ENCODE measurements around the gene FRMD4A.
"Not testable (repeated sequence)": the region's sequence is repeated elsewhere in the genome, so short reads cannot be mapped to it uniquely, and the experiment has no call there.

FRMD4A gene

GRCh38 chr10:14042051-14042450, 288.7 kb downstream of the FRMD4A start:
- DNase-seq = not testable (repeated sequence)

DNA sequence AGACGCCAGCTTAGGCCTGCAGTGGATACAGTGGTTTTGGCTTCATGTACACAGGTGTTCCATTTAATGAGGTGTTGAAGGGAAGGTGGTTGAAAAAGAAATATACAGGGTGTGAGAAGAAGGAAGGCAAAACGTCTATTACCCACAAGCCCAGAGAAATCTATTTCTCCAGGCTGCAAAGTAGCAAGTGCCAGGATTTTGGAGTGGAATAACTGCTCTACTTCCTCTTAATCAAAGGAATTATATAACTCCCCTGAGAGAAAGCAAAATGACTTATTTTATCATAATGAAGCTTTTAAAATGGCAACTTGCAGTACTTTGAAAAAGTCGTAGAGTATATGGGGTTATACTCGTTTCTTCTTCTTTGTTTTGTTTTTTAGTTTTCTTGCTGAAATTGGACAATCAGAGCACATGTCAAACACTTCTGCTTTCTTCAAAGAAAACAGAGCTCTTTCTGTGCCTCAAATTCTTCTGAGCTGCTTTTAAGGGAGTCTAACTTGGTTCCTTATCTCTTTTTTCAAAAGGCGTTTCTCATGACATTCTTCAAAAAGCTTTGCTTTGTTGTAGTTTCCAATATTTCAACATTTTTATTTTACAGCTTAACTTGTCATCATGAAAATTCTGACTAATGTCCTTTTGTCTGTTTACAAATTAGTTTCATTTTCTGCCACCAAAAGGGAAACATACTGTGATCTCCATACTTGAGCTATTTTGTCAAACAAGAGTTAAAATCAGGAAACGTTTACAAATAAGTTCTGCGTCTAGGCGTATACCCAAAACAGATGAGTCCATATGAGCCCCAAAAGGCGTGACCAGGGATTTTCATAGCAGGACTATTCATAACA, 289.7 kb downstream of the FRMD4A start:
- no peak for DNase-seq

DNA sequence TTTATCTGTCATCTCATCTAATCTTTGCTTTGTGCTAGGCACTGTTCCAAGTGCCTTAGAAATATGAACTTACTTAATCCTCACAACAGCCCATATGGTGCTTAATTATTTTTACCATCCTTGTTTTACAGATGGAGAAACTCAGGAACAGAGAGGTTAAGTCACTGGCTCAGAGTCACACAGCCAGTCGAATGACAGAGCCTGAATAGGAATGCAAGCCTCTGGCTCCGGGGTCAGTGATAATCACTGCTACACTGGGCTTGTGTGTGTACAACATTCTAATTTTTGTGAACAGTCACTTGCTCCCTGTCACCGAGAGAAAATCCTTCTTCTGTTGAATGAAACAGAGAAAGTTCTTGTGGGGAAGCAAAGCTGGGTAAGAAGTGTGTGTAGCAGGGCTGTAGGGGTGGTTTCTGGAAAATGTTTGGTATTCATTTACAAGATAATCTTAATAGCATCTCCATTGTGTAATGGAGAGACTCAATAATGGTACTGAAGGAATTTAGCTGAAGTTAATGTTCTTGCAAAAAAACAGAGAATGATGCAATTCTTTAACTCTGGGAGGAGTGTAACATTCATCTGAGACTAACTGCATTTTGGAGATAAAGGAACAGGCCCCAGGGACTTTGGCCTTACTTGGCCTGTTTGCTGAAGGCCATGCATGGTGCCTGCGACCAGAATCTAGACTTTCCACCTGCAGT, 290.6 kb downstream of the FRMD4A start:
- no peak for DNase-seq

GRCh38 chr10:14036233-14036632, 294.5 kb downstream of the FRMD4A start:
- DNase-seq = no peak

DNA sequence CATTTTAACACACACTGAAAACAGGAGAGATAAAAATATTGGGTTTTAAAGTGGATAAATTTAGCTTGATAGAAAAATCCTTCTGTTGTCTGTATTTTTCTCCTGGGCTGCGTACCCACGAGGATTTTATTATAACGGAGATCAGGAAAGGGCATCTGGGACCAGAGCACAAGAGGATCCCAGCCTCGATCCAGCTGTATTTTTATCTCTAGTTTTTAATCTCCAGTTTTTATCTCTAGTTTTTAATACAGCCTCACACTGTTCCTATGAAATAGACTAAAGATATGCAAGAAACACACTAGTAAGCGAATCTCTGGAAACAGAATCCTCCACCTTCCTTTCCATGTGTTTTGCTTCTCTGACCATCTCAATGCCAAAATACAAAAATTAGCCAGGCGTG, 295.2 kb downstream of the FRMD4A start:
- DNase-seq = no peak

DNA sequence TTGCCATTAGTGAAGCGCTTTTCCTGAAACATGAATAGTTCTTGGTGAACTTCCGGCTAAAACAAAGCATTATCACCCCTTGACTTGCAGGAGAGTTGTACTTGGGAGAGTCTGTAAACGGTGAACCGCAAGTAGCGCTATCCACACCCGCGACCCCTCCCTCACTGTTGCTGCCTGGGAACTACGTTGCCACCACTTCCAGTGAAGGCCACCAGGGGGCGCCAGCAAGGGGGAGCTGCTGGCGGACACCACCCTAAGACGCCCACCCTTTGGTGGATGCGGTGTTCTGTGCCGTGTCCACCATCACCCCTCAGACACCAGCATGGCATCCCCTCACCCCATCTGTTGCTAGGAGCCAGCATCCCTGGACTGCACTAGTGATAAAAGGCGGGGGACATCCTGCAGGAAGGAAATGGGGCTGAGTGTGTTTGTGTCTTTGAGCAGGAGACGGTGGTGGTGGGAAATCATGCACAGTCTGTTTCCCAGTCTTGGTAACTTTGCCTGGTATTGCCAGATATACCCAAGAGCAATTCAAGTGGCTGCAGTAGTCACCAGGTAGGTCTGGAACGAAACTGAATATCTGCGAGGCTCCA, 298.2 kb downstream of the FRMD4A start:
- peak; percentile 21 to 46 for DNase-seq

DNA sequence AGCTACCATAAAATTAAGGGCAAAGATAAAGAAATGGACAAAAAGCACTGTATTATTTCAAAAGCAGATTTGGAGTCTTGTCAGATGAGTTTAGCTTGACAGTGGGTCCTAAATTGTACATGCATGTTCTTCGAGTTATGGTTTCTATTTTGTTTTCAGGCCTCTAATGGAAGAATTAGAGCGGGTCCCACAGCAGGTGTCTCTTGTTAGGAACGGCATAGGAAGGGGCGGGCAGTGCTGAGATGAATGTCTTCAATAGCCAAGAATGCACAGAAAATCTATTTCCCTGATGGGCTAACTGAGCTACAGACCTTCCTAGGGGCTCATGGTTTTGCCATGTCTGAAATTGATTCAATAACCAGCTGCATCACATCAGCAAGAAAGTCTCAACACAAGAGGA, 304.4 kb downstream of the FRMD4A start:
- DNase-seq = no peak

- DNase-seq = no peak
Measured at GRCh38 chr10:14025283-14026189, 305.2 kb downstream of the FRMD4A start.

GRCh38 chr10:14024329-14025202, 306.2 kb downstream of the FRMD4A start:
- DNase-seq = no peak

GRCh38 chr10:14023673-14024328, 306.9 kb downstream of the FRMD4A start:
- no peak for DNase-seq

DNA sequence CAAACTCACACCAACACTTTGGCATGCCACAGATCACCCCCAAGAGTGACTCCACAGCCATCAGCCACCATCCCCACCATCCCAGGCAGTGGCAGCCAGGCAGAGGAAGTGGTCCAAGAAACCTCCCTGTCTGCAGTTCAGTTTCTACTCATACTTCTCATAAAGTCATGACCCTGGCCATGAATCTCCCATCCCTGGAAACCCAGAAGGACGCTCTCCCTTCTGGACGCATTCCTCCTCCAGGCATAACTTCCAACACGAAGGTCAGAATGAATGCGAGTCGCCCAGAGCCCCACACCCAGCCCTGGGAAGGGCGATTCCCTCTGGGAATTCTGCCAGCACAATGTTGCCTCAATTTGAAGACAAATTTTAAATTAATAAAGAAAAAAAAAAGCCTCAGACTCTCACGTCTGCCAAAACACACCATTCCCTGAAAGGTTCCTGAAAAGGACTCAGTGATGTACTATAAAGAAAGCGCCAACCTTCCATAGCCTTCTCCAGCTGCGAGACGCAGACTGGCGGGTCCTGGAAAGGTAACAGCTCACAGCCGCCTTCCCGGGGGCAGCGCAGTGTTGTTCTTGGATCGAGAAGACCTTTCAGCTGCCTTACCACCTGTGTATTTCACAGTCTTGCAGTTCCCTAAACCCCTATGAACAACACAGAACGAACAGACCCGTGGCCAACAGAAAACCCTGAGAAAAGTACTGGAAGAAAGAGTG, 307.6 kb downstream of the FRMD4A start:
- no peak for DNase-seq

DNA sequence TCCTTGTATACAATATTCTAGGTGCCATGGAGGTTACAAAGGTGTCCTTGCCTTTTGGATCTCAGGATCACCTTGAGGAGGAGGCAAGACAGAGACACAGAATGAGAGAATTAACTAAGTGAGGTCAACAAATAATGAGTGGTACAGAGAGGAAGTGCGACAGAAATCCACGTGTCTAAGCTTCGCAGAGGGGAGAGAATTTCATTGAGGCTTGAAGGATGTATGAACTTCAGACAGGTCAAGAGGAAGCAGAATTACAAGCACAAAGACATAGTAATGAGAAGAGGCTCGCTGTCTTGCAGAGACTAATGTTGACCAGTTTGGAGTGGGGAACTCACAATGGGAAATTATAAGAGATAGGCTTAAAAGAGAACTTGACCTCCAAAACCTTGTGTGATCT, 308.7 kb downstream of the FRMD4A start:
- no peak for DNase-seq

GRCh38 chr10:14020037-14020664, 310.6 kb downstream of the FRMD4A start:
- no peak for DNase-seq

DNA sequence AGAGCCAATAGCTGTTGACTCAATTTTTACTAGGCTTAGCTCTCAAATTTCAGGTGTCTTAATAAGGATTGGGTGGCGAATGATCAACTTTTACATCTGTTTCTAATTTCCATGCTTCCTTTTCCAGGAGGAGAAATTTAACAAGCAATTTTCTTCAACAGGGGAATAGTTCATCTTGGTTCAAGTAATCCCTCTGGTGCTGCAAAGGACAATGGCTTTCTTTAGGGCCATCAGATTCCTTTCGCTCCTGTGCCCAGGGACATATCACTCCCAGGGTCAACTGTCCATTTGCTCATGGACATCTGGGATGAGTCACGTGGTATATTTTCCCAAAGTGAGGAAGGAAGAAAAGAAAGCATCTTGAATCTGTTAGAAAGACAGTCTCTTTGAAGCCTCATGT, 313.3 kb downstream of the FRMD4A start:
- no peak for DNase-seq

- no peak for DNase-seq
Measured at GRCh38 chr10:14016931-14017333, 313.8 kb downstream of the FRMD4A start.

GRCh38 chr10:14016011-14016536, 314.6 kb downstream of the FRMD4A start:
- no peak for DNase-seq

DNA sequence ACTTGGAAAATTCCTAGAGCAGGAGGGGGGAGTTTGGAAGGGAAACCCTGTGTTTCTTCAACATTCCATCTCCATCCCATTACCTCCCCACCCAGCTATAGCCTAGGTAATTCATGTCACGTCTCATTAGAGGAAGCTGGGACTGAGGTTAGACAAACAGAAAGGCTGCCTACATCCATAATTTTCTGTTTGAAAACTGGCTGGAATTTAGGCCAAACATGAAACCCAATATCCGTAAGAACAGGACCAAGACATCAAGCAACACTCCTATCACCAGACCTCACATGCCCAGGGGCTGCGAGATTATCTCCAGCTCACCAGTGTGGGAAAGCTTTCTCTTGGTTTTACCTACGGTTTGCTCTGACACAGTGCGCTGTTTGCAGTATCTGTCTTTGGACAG, 316.3 kb downstream of the FRMD4A start:
- DNase-seq = no peak

- DNase-seq = no peak
Measured at GRCh38 chr10:14010769-14011574, 319.8 kb downstream of the FRMD4A start.

GRCh38 chr10:14010101-14010558, 320.6 kb downstream of the FRMD4A start:
- DNase-seq = no peak
